ENCODE data around the gene COL9A2.

GRCh38 chr1:40357625-40358024 lies 40.5 kb upstream of the COL9A2 start:
- no peak for TF ChIP-seq CTCF (IDR thresholded peaks at IDR 0.05)
- no peak for TF ChIP-seq POLR2AphosphoS5 (IDR thresholded peaks at IDR 0.05)
- no peak for TF ChIP-seq EP300 (IDR thresholded peaks at IDR 0.05)

Data from suprapubic skin (tissue), 4 donors.